IMR-90 (cell line): ENCODE measurements around the gene CENPX. TPM values are rescaled to one million over a fixed set of nuclear protein-coding genes. Genes with fewer than 3 reads are reported as not detected.

Experiments used
- ATAC-seq: fragments of 200-7000 bp; cut with Tn5 transposase; 2 replicates; pipeline ENCODE4 v1.9.1; 2020; ENCODE audit warnings: low read depth, mild to moderate bottlenecking, moderate library complexity
- BruUV-seq: library from RNA; stranded (reverse); fragments of 400-500 nt; replicated peaks from 2 replicates; lab custom pipeline; 2021; lab: Mats Ljungman, UMichigan
- CTCF ChIA-PET: fragments of 300-600 bp; formaldehyde crosslinking; extraction: SDS; loops from one replicate; lab custom pipeline; 2021; ENCODE audit warnings: antibody characterized with exemption; lab: Yijun Ruan, JAX
- POLR2A ChIA-PET: fragments of 300-600 bp; sonication (Branson Sonifier 250); formaldehyde crosslinking; loops from one replicate; lab custom pipeline; 2022; ENCODE audit warnings: antibody characterized with exemption; ENCODE audit not compliant: unreplicated experiment; lab: Charles Lee
- DNase-seq: peaks from one replicate; pipeline ENCODE4 v3.0.0; 2013
- H2AFZ ChIP-seq: replicated peaks from 2 replicates; pipeline ENCODE3; 2013; ENCODE audit warnings: low read length, mild to moderate bottlenecking; ENCODE audit not compliant: poor library complexity
- H2AK5ac ChIP-seq: 2 replicates; pipeline ENCODE4 v1.6.1; 2013; ENCODE audit warnings: low read depth, low read length, inconsistent platforms
- H2AK9ac ChIP-seq: replicated peaks from 2 replicates; pipeline ENCODE3; 2013; ENCODE audit warnings: mild to moderate bottlenecking, low read depth, low read length, moderate library complexity; ENCODE audit not compliant: poor library complexity
- H2BK120ac ChIP-seq: 2 replicates; pipeline ENCODE4 v1.6.1; 2013; ENCODE audit warnings: low read depth, low read length, inconsistent platforms
- H2BK15ac ChIP-seq: 3 replicates; pipeline ENCODE4 v1.6.1; 2013; ENCODE audit warnings: low read depth, low read length, inconsistent platforms
- H2BK20ac ChIP-seq: 2 replicates; pipeline ENCODE4 v1.6.1; 2013; ENCODE audit warnings: low read depth, mild to moderate bottlenecking, inconsistent platforms, low read length, moderate library complexity
- H2BK5ac ChIP-seq: 2 replicates; pipeline ENCODE4 v1.6.1; 2013; ENCODE audit warnings: mild to moderate bottlenecking, low read depth, low read length, inconsistent platforms; ENCODE audit not compliant: poor library complexity, severe bottlenecking
- H3K14ac ChIP-seq: replicated peaks from 2 replicates; pipeline ENCODE4 v1.6.1; 2013; ENCODE audit warnings: low read depth, low read length, inconsistent platforms
- H3K18ac ChIP-seq: 2 replicates; pipeline ENCODE4 v1.6.1; 2013; ENCODE audit warnings: low read depth, low read length, control low read depth
- H3K23ac ChIP-seq: 2 replicates; pipeline ENCODE4 v1.6.1; 2013; ENCODE audit warnings: low read depth, low read length, inconsistent platforms
- H3K27ac ChIP-seq: 2 replicates; pipeline ENCODE4 v1.5.1; 2013; ENCODE audit warnings: mild to moderate bottlenecking, control low read depth, low read length; ENCODE audit not compliant: insufficient read depth
- H3K27me3 ChIP-seq: 2 replicates; pipeline ENCODE4 v1.6.1; 2013; ENCODE audit warnings: low read length; ENCODE audit not compliant: control insufficient read depth, insufficient read depth
- H3K36me3 ChIP-seq: 2 replicates; pipeline ENCODE4 v1.6.1; 2013; ENCODE audit warnings: low read length, mixed read lengths; ENCODE audit not compliant: control insufficient read depth, insufficient read depth
- H3K4ac ChIP-seq: 2 replicates; pipeline ENCODE4 v1.6.1; 2013; ENCODE audit warnings: low read depth, low read length, inconsistent platforms
- H3K4me1 ChIP-seq: 2 replicates; pipeline ENCODE4 v1.6.1; 2013; ENCODE audit warnings: low read length, mixed read lengths; ENCODE audit not compliant: control insufficient read depth, insufficient read depth
- H3K4me2 ChIP-seq: 2 replicates; pipeline ENCODE4 v1.6.1; 2013; ENCODE audit warnings: low read depth, mild to moderate bottlenecking, control low read depth, low read length, moderate library complexity
- H3K4me3 ChIP-seq: 2 replicates; pipeline ENCODE4 v1.5.1; 2013; ENCODE audit warnings: low read depth, mild to moderate bottlenecking, control low read depth, low read length, moderate library complexity; ENCODE audit not compliant: insufficient read depth
- H3K56ac ChIP-seq: 2 replicates; pipeline ENCODE4 v1.6.1; 2013; ENCODE audit warnings: low read length, inconsistent platforms; ENCODE audit not compliant: insufficient read depth; ENCODE audit errors: extremely low read depth
- H3K79me1 ChIP-seq, 2 experiments: 2 replicates each; pipeline ENCODE4 v1.6.1; 2013; ENCODE audit warnings: low read length in 2 of 2, inconsistent platforms in 1 of 2, low read depth in 1 of 2
- H3K9ac ChIP-seq: 2 replicates; pipeline ENCODE4 v1.6.1; 2013; ENCODE audit warnings: low read depth, low read length, control low read depth
- H3K9me1 ChIP-seq: 2 replicates; pipeline ENCODE4 v1.6.1; 2013; ENCODE audit warnings: low read length, inconsistent platforms; ENCODE audit not compliant: insufficient read depth
- H3K9me3 ChIP-seq: 2 replicates; pipeline ENCODE4 v1.6.1; 2013; ENCODE audit warnings: low read length; ENCODE audit not compliant: control insufficient read depth, insufficient read depth
- H4K20me1 ChIP-seq: 2 replicates; pipeline ENCODE4 v1.6.1; 2013; ENCODE audit warnings: low read length, inconsistent platforms; ENCODE audit not compliant: insufficient read depth
- H4K5ac ChIP-seq: 2 replicates; pipeline ENCODE4 v1.6.1; 2013; ENCODE audit warnings: mild to moderate bottlenecking, low read depth, low read length, control low read depth
- H4K8ac ChIP-seq, 2 experiments: 2 replicates each; pipeline ENCODE4 v1.6.1; 2013; ENCODE audit warnings: low read depth in 2 of 2, low read length in 2 of 2, control low read depth in 1 of 2, inconsistent platforms in 1 of 2
- H4K91ac ChIP-seq: 2 replicates; pipeline ENCODE4 v1.6.1; 2013; ENCODE audit warnings: low read depth, low read length, inconsistent platforms; ENCODE audit not compliant: insufficient read depth
- BHLHE40 ChIP-seq: fragments of 150-350 bp; IDR thresholded peaks from 2 replicates; pipeline ENCODE4 v1.6.1; 2016; ENCODE audit warnings: mild to moderate bottlenecking, low read depth, low read length
- CEBPB ChIP-seq: IDR thresholded peaks from 2 replicates; pipeline ENCODE4 v1.6.1; 2012; ENCODE audit warnings: low read depth, low read length, improper control_type of control experiment
- CHD1 ChIP-seq: IDR thresholded peaks from 2 replicates; pipeline ENCODE4 v1.6.1; 2012; ENCODE audit warnings: low read depth, low read length, improper control_type of control experiment
- FOS ChIP-seq: fragments of 150-350 bp; IDR thresholded peaks from 2 replicates; pipeline ENCODE4 v1.6.1; 2016; ENCODE audit warnings: low read depth, low read length
- MAFK ChIP-seq: IDR thresholded peaks from 2 replicates; pipeline ENCODE4 v1.6.1; 2012; ENCODE audit warnings: low read depth, low read length, improper control_type of control experiment
- MXI1 ChIP-seq: IDR thresholded peaks from 2 replicates; pipeline ENCODE4 v1.6.1; 2012; ENCODE audit warnings: low read depth, mild to moderate bottlenecking, low read length, moderate library complexity, borderline replicate concordance
- RCOR1 ChIP-seq: IDR thresholded peaks from 2 replicates; pipeline ENCODE4 v1.6.1; 2012; ENCODE audit warnings: mild to moderate bottlenecking, low read length, improper control_type of control experiment; ENCODE audit not compliant: insufficient replicate concordance
- RFX5 ChIP-seq: IDR thresholded peaks from 2 replicates; pipeline ENCODE4 v1.8.0; 2012; ENCODE audit warnings: low read depth, mild to moderate bottlenecking, low read length, moderate library complexity
- SMC3 ChIP-seq: fragments of 150-350 bp; IDR thresholded peaks from 2 replicates; pipeline ENCODE4 v1.6.1; 2016; ENCODE audit warnings: low read depth, mild to moderate bottlenecking, antibody characterized with exemption, low read length, moderate library complexity
- WGBS, 2 experiments: methylation state at CpG; one replicate each; pipeline versions ENCODE4 v1.1.5 to v1.1.7; 2013; ENCODE audit warnings: missing lambda C conversion rate in 2 of 2; ENCODE audit not compliant: insufficient read length in 1 of 2; ENCODE audit errors: extremely low coverage in 2 of 2; 5-methylcytosine and 5-hydroxymethylcytosine counted together
- dilution Hi-C: fragments of 300-500 bp; cut with HindIII; formaldehyde crosslinking; loops from one replicate; pipeline ENCODE4 v1.14.3; 2018; ENCODE audit warnings: low sequenced_read_pairs; ENCODE audit not compliant: unreplicated experiment
- in situ Hi-C: fragments of 300-500 bp; cut with MboI; formaldehyde crosslinking; loops from 3 replicates; pipeline ENCODE4 v1.14.3; 2019; ENCODE audit warnings: low sequenced_read_pairs, inconsistent platforms, mixed read lengths
- intact Hi-C: fragments of 100-400 bp; cut with micrococcal nuclease; formaldehyde crosslinking; loops from 2 replicates; pipeline ENCODE4 v1.10.0; 2022
- polyA plus RNA-seq, 3 experiments: library from polyadenylated mRNA; depleted of rRNA; stranded (reverse); fragments of >200 nt; gene quantifications; 2 replicates each; pipeline ENCODE4 v1.2.3, GENCODE V29; 2012; ENCODE audit warnings: low replicate concordance in 1 of 3
- total RNA-seq: library from RNA; depleted of rRNA; stranded (reverse); fragments of >200 nt; gene quantifications from 2 replicates; pipeline ENCODE4 v1.2.3, GENCODE V29; 2012
- TF ChIP-seq, protein P1 (sequence below): conservative IDR thresholded peaks from 2 replicates; pipeline ENCODE4 v1.5.1; 2012; ENCODE audit warnings: mild to moderate bottlenecking, low read depth, low read length, improper control_type of control experiment
- TF ChIP-seq, protein P2 (sequence below): fragments of 150-350 bp; IDR thresholded peaks from 2 replicates; pipeline ENCODE4 v1.6.1; 2017; ENCODE audit warnings: mild to moderate bottlenecking, antibody characterized with exemption, low read length, low read depth

The CENPX gene
- total and polyA plus RNA-seq, 2 of the 4 experiments (the other 2 are of a cell fraction) = 44.8 to 86.8 TPM

DNA sequence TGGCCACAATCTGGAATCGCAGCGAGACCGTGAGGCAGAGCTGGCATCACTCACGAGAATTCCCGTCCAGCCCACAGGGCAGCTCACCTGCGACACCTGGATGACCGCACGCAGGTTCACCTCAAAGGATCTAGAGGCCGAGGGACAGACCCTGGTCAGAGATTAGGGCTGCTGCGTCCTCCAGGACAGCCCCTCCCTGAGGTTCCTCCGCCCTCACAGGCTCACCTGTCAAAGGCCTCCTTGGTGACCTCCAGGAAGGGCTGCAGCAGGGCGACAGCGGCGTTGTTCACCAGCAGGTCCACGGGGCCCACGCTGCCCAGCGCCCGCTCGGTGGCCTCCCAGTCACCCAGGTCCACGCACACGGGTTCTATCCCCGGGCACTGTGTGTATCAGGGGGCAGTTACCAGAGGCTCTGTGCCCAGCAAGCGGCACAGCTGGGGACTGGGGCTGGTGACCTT lies 14.0 kb upstream of the CENPX start:
- H2BK20ac ChIP-seq = no peak overlapping the region
- no peak overlapping the region for H4K91ac ChIP-seq
- in situ Hi-C loops = no loop called here

More for the DNA sequence above, 14.0 kb upstream of the CENPX start:
- H3K79me1 ChIP-seq = peaks cover 7 to 12% of the 10 kb centered on the region in 2 experiments
- peak overlapping the region; percentile 33; the same call in 1 of the 2 replicates for H2AK5ac ChIP-seq
- no peak overlapping the region for H2BK120ac ChIP-seq
- peak overlapping the region; percentile 72; the same call in 1 of the 2 replicates for H3K14ac ChIP-seq
- H3K36me3 ChIP-seq = no peaks in the 10 kb centered on the region
- H3K9ac ChIP-seq = peak overlapping the region; percentile 61
- peak overlapping the region; percentile 58 for H3K27ac ChIP-seq
- ChIA-PET CTCF (interaction anchor here (1.7 kb wide), 1 partner anchor 16 kb away, joined by 5 read pairs; no protein-coding TSS in a partner anchor), POLR2A (no interaction called here)
- H3K4me3 ChIP-seq = peak overlapping the region; percentile 54
- H3K9me3 ChIP-seq = no peaks in the 10 kb centered on the region
- peaks cover 5% of the 10 kb centered on the region for H4K20me1 ChIP-seq
- BruUV-seq = no TSS peak
- intact Hi-C loops = loop anchor here (2.0 to 10.0 kb wide), 2 partner anchors 62 to 288 kb away; partner anchors contain the start of gene FASN
- H2AFZ ChIP-seq = peak overlapping the region; percentile 96
- 0 out of 2 replicates have a peak, but pooled peaks cover 7% of the 10 kb centered on the region for H3K9me1 ChIP-seq
- H3K23ac ChIP-seq = peak overlapping the region; percentile 33; the same call in 1 of the 2 replicates
- WGBS, 2 experiments = 42% methylated on average over 15 of the region's 23 CpGs; no CpG with 5 or more reads in 1 of the 2 experiments
- peaks cover 11% of the 10 kb centered on the region for H3K4me1 ChIP-seq
- peak overlapping the region; percentile 97 for H2AK9ac ChIP-seq
- no peak overlapping the region for H2BK15ac ChIP-seq
- ATAC-seq (no peak), DNase-seq (no peak)
- H3K18ac ChIP-seq = no peak overlapping the region
- H3K27me3 ChIP-seq = no peaks in the 10 kb centered on the region
- peak overlapping the region; percentile 22 for H3K4ac ChIP-seq
- no peak overlapping the region; the same call in 1 of the 2 replicates for H4K5ac ChIP-seq
- H3K56ac ChIP-seq = peak overlapping the region; percentile 48; the same call in 1 of the 2 replicates
- peak overlapping the region; percentile 94 for H3K4me2 ChIP-seq
- dilution Hi-C loops = no loop called here
- TF ChIP-seq RFX5 (no peak), CHD1 (no peak), MXI1 (no peak), FOS (no peak), SMC3 (no peak), RCOR1 (no peak), CEBPB (no peak), BHLHE40 (no peak), MAFK (no peak)
- TF ChIP-seq, protein P1, sequence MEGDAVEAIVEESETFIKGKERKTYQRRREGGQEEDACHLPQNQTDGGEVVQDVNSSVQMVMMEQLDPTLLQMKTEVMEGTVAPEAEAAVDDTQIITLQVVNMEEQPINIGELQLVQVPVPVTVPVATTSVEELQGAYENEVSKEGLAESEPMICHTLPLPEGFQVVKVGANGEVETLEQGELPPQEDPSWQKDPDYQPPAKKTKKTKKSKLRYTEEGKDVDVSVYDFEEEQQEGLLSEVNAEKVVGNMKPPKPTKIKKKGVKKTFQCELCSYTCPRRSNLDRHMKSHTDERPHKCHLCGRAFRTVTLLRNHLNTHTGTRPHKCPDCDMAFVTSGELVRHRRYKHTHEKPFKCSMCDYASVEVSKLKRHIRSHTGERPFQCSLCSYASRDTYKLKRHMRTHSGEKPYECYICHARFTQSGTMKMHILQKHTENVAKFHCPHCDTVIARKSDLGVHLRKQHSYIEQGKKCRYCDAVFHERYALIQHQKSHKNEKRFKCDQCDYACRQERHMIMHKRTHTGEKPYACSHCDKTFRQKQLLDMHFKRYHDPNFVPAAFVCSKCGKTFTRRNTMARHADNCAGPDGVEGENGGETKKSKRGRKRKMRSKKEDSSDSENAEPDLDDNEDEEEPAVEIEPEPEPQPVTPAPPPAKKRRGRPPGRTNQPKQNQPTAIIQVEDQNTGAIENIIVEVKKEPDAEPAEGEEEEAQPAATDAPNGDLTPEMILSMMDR = no peak
- TF ChIP-seq, protein P2, sequence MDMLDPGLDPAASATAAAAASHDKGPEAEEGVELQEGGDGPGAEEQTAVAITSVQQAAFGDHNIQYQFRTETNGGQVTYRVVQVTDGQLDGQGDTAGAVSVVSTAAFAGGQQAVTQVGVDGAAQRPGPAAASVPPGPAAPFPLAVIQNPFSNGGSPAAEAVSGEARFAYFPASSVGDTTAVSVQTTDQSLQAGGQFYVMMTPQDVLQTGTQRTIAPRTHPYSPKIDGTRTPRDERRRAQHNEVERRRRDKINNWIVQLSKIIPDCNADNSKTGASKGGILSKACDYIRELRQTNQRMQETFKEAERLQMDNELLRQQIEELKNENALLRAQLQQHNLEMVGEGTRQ = no peak
- peak overlapping the region in 1 of 2 experiments; percentile 53; a peak in 2 of 4 replicates for H4K8ac ChIP-seq
- H2BK5ac ChIP-seq = no peak overlapping the region
